HL-60 (cell line): ENCODE measurements around the gene YIF1A.

ENCODE experiments used
- DNase-seq, 2 experiments: peaks; one replicate each; pipeline ENCODE4 v3.0.0-alpha.2; 2010 to 2020; ENCODE audit warnings: low read depth in 1 of 2, low spot score in 1 of 2
- H3K27ac ChIP-seq: fragments of 250-450 bp; sonication (Bioruptor Pico); replicated peaks from 2 replicates; pipeline ENCODE4 v1.5.1; 2020; ENCODE audit warnings: mild to moderate bottlenecking, moderate library complexity
- H3K27me3 ChIP-seq: fragments of 250-450 bp; sonication (Bioruptor Pico); 2 replicates; pipeline ENCODE4 v1.5.1; 2021; ENCODE audit warnings: mild to moderate bottlenecking, moderate library complexity; ENCODE audit not compliant: insufficient read depth, poor library complexity, severe bottlenecking
- H3K4me3 ChIP-seq: replicated peaks from 2 replicates; pipeline ENCODE4 v1.5.1; 2011; ENCODE audit warnings: mild to moderate bottlenecking, control low read depth, low read length; ENCODE audit not compliant: insufficient read depth
- CTCF ChIP-seq: IDR thresholded peaks from one replicate; pipeline ENCODE4 v1.5.1; 2011; ENCODE audit warnings: low read length, control low read depth, inconsistent platforms; ENCODE audit not compliant: insufficient read depth
- GABPA ChIP-seq: IDR thresholded peaks from 2 replicates; pipeline ENCODE4 v1.6.1; 2012; ENCODE audit warnings: low read depth
- POLR2AphosphoS5 ChIP-seq: IDR thresholded peaks from 2 replicates; pipeline ENCODE4 v1.6.1; 2012; ENCODE audit warnings: low read depth
- SPI1 ChIP-seq: IDR thresholded peaks from 2 replicates; pipeline ENCODE4 v1.6.1; 2012; ENCODE audit warnings: low read depth, mild to moderate bottlenecking, borderline replicate concordance
- TF ChIP-seq, protein P1 (sequence below): IDR thresholded peaks from 2 replicates; pipeline ENCODE4 v1.6.1; 2012; ENCODE audit warnings: low read depth; ENCODE audit not compliant: insufficient replicate concordance

The YIF1A gene

GRCh38 chr11:66334605-66335442 is 45.9 kb upstream of the YIF1A start:
- H3K27ac ChIP-seq = peak overlapping the region; percentile 84
- H3K27me3 ChIP-seq = no peaks in the 10 kb centered on the region
- H3K4me3 ChIP-seq = peak overlapping the region; percentile 59

GRCh38 chr11:66333896-66334604 is 45.1 kb upstream of the YIF1A start:
- no peak for DNase-seq
- H3K27me3 ChIP-seq = no peaks in the 10 kb centered on the region
- H3K27ac ChIP-seq = no peak overlapping the region
- TF ChIP-seq CTCF (no peak), GABPA (no peak), SPI1 (no peak)
- TF ChIP-seq, protein P1, sequence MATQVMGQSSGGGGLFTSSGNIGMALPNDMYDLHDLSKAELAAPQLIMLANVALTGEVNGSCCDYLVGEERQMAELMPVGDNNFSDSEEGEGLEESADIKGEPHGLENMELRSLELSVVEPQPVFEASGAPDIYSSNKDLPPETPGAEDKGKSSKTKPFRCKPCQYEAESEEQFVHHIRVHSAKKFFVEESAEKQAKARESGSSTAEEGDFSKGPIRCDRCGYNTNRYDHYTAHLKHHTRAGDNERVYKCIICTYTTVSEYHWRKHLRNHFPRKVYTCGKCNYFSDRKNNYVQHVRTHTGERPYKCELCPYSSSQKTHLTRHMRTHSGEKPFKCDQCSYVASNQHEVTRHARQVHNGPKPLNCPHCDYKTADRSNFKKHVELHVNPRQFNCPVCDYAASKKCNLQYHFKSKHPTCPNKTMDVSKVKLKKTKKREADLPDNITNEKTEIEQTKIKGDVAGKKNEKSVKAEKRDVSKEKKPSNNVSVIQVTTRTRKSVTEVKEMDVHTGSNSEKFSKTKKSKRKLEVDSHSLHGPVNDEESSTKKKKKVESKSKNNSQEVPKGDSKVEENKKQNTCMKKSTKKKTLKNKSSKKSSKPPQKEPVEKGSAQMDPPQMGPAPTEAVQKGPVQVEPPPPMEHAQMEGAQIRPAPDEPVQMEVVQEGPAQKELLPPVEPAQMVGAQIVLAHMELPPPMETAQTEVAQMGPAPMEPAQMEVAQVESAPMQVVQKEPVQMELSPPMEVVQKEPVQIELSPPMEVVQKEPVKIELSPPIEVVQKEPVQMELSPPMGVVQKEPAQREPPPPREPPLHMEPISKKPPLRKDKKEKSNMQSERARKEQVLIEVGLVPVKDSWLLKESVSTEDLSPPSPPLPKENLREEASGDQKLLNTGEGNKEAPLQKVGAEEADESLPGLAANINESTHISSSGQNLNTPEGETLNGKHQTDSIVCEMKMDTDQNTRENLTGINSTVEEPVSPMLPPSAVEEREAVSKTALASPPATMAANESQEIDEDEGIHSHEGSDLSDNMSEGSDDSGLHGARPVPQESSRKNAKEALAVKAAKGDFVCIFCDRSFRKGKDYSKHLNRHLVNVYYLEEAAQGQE = no peak
- no peak overlapping the region for H3K4me3 ChIP-seq

More at GRCh38 chr11:66334605-66335442, 45.9 kb upstream of the YIF1A start:
- peak; percentile 49 to 89 for DNase-seq
- TF ChIP-seq GABPA (no peak), SPI1 (no peak), CTCF (no peak)
- TF ChIP-seq, protein P1 = no peak

DNA sequence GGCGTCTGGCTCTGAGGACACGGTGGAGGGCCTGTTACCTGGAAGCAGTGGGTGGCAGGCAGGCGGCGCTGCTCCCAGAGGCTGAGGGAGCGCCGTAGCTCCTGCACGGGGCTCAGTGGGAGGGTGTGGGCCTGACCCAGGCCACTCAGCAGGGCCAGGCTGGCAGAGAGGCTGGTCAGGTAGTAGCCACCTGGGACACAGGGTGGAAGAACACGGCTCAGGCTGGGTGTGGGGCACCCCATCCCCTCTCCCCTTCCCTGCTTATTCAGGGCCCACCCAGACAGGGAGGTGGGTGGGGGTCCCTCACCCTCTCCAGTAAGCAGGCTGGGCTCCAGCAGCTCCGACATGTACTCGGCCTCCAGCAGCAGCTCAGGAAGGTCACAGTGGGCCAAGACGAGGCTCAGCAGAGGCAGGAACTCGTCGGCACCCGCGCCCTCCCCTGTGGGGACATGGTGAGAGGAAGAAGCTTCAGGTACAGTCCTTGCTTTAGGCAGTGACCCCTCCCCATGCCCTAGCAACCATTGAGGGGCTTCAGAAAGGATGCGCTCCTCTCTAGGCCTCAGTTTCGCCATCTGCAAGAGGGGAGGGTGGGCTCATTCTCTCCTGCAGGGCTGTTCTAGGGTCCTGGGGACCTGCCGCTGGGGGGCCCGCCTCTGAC is 44.4 kb upstream of the YIF1A start:
- Histone ChIP-seq H3K4me3 (no peak overlapping the region), H3K27ac (no peak overlapping the region), H3K27me3 (no peaks in the 10 kb centered on the region)
- DNase-seq = no peak
- TF ChIP-seq GABPA (no peak), CTCF (no peak), POLR2AphosphoS5 (no peak), SPI1 (no peak)
- TF ChIP-seq, protein P1 = no peak
